SU-DHL-6 (cell line): ENCODE measurements around the gene ALK.

Experiments
- CTCF ChIP-seq: fragments of 200-600 bp; sonication (generic); IDR thresholded peaks from one replicate; pipeline ENCODE4 v1.5.1; 2017; ENCODE audit warnings: antibody characterized with exemption, mild to moderate bottlenecking, low read length, moderate library complexity; ENCODE audit not compliant: insufficient read depth, poor library complexity, severe bottlenecking
- EZH2phosphoT487 ChIP-seq: fragments of 200-600 bp; sonication (generic), shearing (Covaris generic); conservative IDR thresholded peaks from 2 replicates; pipeline ENCODE4 v1.6.1; 2018; ENCODE audit warnings: mild to moderate bottlenecking, antibody characterized with exemption, low read length, moderate library complexity, mixed read lengths

- TF ChIP-seq CTCF (no peak), EZH2phosphoT487 (no peak)
These were observed 702.7 kb downstream of the ALK start for GRCh38 chr2:29218550-29219125.
